ENCODE data around the gene LMBR1. TPM values are rescaled to one million over a fixed set of nuclear protein-coding genes. Genes with fewer than 3 reads are reported as not detected.

LMBR1 gene
- total and polyA plus RNA-seq, 2 of the 4 experiments (the other 2 are of a cell fraction) = 11.9 to 19.9 TPM

GRCh38 chr7:156833312-156833711, 59.7 kb downstream of the LMBR1 start:
- H3K79me1 ChIP-seq (ENCODE audit: low read depth in 1 of 2, low read length in 2 of 2) = peaks cover 0 to 1% of the 10 kb centered on the region in 2 experiments; a peak in 2 of 4 replicates
- H2BK5ac ChIP-seq (ENCODE audit: low read depth, low read length, poor library complexity, severe bottlenecking) = no peak overlapping the region
- no peaks in the 10 kb centered on the region for H3K27me3 ChIP-seq (ENCODE audit: control insufficient read depth, insufficient read depth, low read length)
- no peak overlapping the region for H3K4me3 ChIP-seq (ENCODE audit: insufficient read depth, low read depth, low read length)
- no peak overlapping the region for H3K4me2 ChIP-seq (ENCODE audit: low read depth, low read length)
- H3K9me1 ChIP-seq (ENCODE audit: insufficient read depth, low read length) = no peaks in the 10 kb centered on the region
- H4K5ac ChIP-seq (ENCODE audit: low read depth, low read length) = no peak overlapping the region
- no peak overlapping the region for H3K4ac ChIP-seq (ENCODE audit: low read depth, low read length)
- dilution Hi-C loops (cut with HindIII; ENCODE audit: low sequenced_read_pairs, unreplicated experiment) (no loop called here), in situ Hi-C loops (cut with MboI; ENCODE audit: low sequenced_read_pairs) (no loop called here), intact Hi-C loops (cut with micrococcal nuclease) (no loop called here)
- ChIA-PET POLR2A (ENCODE audit: unreplicated experiment) (no interaction called here), CTCF (no interaction called here)
- H4K91ac ChIP-seq (ENCODE audit: insufficient read depth, low read depth, low read length) = no peak overlapping the region
- TF ChIP-seq FOS (IDR thresholded peaks at IDR 0.05; ENCODE audit: low read depth, low read length) (no peak), CHD1 (IDR thresholded peaks at IDR 0.05; ENCODE audit: low read depth, low read length) (no peak), BHLHE40 (IDR thresholded peaks at IDR 0.05; ENCODE audit: low read depth, low read length) (no peak), SMC3 (IDR thresholded peaks at IDR 0.05; ENCODE audit: low read depth, low read length) (no peak), RCOR1 (IDR thresholded peaks at IDR 0.05; ENCODE audit: insufficient replicate concordance, low read length) (no peak), RFX5 (IDR thresholded peaks at IDR 0.05; ENCODE audit: low read depth, low read length) (no peak), CTCF (conservative IDR thresholded peaks at IDR 0.05; ENCODE audit: low read depth, low read length) (no peak), MXI1 (IDR thresholded peaks at IDR 0.05; ENCODE audit: borderline replicate concordance, low read depth, low read length) (no peak), POLR2A (IDR thresholded peaks at IDR 0.05; ENCODE audit: low read depth, low read length) (no peak), RAD21 (IDR thresholded peaks at IDR 0.05; ENCODE audit: low read length) (no peak), NFE2L2 (IDR thresholded peaks at IDR 0.05; ENCODE audit: low read depth, low read length) (no peak), CEBPB (IDR thresholded peaks at IDR 0.05; ENCODE audit: low read depth, low read length) (no peak), MAFK (IDR thresholded peaks at IDR 0.05; ENCODE audit: low read depth, low read length) (no peak), ELK1 (IDR thresholded peaks at IDR 0.05; ENCODE audit: borderline replicate concordance, low read depth, low read length) (no peak), USF2 (IDR thresholded peaks at IDR 0.05; ENCODE audit: low read depth, low read length) (no peak), MAZ (IDR thresholded peaks at IDR 0.05; ENCODE audit: borderline replicate concordance, low read depth, low read length) (no peak)
- no peak overlapping the region for H3K18ac ChIP-seq (ENCODE audit: low read depth, low read length)
- no peak overlapping the region for H3K9ac ChIP-seq (ENCODE audit: low read depth, low read length)
- DNase-seq (no peak), ATAC-seq (ENCODE audit: low read depth) (no peak)
- no peak overlapping the region for H3K27ac ChIP-seq (ENCODE audit: insufficient read depth, low read length)
- 100% methylated on average over 3 of the region's 4 CpGs; no CpG with 5 or more reads in 1 of the 2 experiments for WGBS, 2 experiments (ENCODE audit: extremely low coverage in 2 of 2, insufficient read length in 1 of 2)
- H3K14ac ChIP-seq (replicated peaks; ENCODE audit: low read depth, low read length) = no peak overlapping the region
- no peaks in the 10 kb centered on the region for H3K9me3 ChIP-seq (ENCODE audit: control insufficient read depth, insufficient read depth, low read length)
- H2BK15ac ChIP-seq (ENCODE audit: low read depth, low read length) = no peak overlapping the region
- H2AFZ ChIP-seq (replicated peaks; ENCODE audit: low read length, poor library complexity) = no peak overlapping the region
- H3K4me1 ChIP-seq (ENCODE audit: control insufficient read depth, insufficient read depth, low read length) = no peaks in the 10 kb centered on the region
- no peak overlapping the region for H2AK5ac ChIP-seq (ENCODE audit: low read depth, low read length)
- peaks cover 4% of the 10 kb centered on the region; the same call in 1 of the 2 replicates for H3K36me3 ChIP-seq (ENCODE audit: control insufficient read depth, insufficient read depth, low read length)
- H2BK120ac ChIP-seq (ENCODE audit: low read depth, low read length) = no peak overlapping the region
- H4K8ac ChIP-seq (ENCODE audit: low read depth in 2 of 2, low read length in 2 of 2) = no peak overlapping the region
- H3K23ac ChIP-seq (ENCODE audit: low read depth, low read length) = no peak overlapping the region
- no peak overlapping the region for H2AK9ac ChIP-seq (replicated peaks; ENCODE audit: low read depth, low read length, poor library complexity)
- BruUV-seq (replicated peaks) = no TSS peak
- no peak overlapping the region for H2BK20ac ChIP-seq (ENCODE audit: low read depth, low read length)
- H4K20me1 ChIP-seq (ENCODE audit: insufficient read depth, low read length) = no peaks in the 10 kb centered on the region
- no peak overlapping the region for H3K56ac ChIP-seq (ENCODE audit: extremely low read depth, insufficient read depth, low read length)

Measured in IMR-90 (cell line).